ENCODE data around the gene PCSK4. TPM values are rescaled to one million over a fixed set of nuclear protein-coding genes. Genes with fewer than 3 reads are reported as not detected.
A peak's percentile ranks its signal among the peaks of the same experiment; 100 is the strongest.

Gene PCSK4
- total and polyA plus RNA-seq, 9 of the 15 experiments (the other 6 are each of a cell fraction or from before 2014, with no cell fraction given) = 0.01 to 9.1 (median 2.1) TPM; not detected in 1

DNA sequence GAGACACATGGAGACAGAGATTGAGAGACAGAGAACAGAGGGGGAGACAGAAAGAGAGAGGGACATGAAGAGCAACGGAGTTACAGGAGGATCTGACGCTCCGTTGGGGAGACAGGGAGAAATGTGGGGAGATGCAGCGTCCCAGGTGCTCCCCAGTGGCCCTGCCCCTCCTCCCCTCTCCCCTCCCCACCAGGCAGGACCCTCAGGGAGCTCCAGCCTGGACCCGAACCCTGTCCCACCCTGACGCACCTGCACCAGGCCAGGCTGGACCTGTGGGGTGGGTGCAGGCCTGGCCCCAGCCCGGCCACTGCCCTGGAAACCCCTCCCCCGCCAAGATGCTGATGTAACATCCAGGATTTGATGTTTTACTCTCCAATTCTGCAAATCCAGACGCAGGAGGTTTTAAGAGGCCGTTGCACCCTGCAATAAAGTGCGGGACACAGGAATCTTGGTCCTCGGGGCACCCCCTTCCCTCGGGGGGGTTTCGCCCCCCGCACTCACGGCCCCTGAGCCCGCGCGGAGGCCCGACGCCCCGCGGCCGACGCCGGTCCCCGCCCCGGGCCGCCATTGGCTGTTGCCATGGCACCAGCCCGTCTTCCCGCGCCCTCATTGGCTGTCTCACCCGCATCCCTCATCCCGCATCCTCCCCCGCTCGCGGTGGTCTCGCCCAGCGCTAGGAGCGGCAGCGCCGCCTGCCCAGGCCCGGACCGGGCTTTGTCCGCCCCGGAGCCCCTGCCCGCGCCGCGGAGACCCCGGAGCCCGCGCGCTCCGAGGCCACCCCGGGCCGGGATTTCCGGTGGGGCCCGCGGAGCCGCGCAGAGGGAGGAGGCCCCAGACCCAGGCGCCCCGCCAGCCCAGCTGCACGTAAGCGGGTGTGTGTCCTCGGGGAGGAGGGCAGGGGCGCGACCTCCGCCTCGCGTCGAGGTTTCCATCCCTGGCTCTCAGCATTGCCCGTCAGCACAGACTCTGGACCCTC is 40.4 kb downstream of the PCSK4 start, which contains the start of gene APC2 (continued):
- TF ChIP-seq CXXC5 (CRISPR knock-in tag; IDR thresholded peaks at IDR 0.05) = peak; percentile 74
- TF ChIP-seq ZNF57 (CRISPR knock-in tag; IDR thresholded peaks at IDR 0.05) = no peak
- TF ChIP-seq HSF4 (CRISPR knock-in tag; IDR thresholded peaks at IDR 0.05; ENCODE audit: borderline replicate concordance) = no peak
- TF ChIP-seq NEUROD1 (IDR thresholded peaks at IDR 0.05; ENCODE audit: borderline replicate concordance, low read depth, low read length, partially characterized antibody) = peak; percentile 63
- peak; percentile 81; the same call in 1 of the 2 replicates for TF ChIP-seq RFX1 (IDR thresholded peaks at IDR 0.05)
- no peak for TF ChIP-seq ZNF717 (CRISPR knock-in tag; IDR thresholded peaks at IDR 0.05)
- peak; percentile 23 for TF ChIP-seq ASH1L (IDR thresholded peaks at IDR 0.05; ENCODE audit: borderline replicate concordance, low read depth, partially characterized antibody)
- TF ChIP-seq L3MBTL2 (IDR thresholded peaks at IDR 0.05) = peak; percentile 18; the same call in 1 of the 2 replicates
- no peak for TF ChIP-seq FOXM1 (IDR thresholded peaks at IDR 0.05; ENCODE audit: low read depth)
- 0 out of 2 replicates have a peak, but pooled peaks have one; percentile 7 for TF ChIP-seq FOXM1 (CRISPR knock-in tag; IDR thresholded peaks at IDR 0.05; ENCODE audit: low read depth)
- TF ChIP-seq, protein P1, sequence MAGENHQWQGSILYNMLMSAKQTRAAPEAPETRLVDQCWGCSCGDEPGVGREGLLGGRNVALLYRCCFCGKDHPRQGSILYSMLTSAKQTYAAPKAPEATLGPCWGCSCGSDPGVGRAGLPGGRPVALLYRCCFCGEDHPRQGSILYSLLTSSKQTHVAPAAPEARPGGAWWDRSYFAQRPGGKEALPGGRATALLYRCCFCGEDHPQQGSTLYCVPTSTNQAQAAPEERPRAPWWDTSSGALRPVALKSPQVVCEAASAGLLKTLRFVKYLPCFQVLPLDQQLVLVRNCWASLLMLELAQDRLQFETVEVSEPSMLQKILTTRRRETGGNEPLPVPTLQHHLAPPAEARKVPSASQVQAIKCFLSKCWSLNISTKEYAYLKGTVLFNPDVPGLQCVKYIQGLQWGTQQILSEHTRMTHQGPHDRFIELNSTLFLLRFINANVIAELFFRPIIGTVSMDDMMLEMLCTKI (IDR thresholded peaks at IDR 0.05; ENCODE audit: partially characterized antibody) = no peak
- TF ChIP-seq ZBTB7A (IDR thresholded peaks at IDR 0.05; ENCODE audit: borderline replicate concordance, control insufficient read depth, low read depth, low read length) = peak; percentile 59; the same call in 1 of the 2 replicates
- no peak for TF ChIP-seq ZNF212 (CRISPR knock-in tag; IDR thresholded peaks at IDR 0.05)
- peak in 1 of 2 experiments; percentile 24; a peak in 1 of 4 replicates for TF ChIP-seq HDAC1 (IDR thresholded peaks at IDR 0.05)
- TF ChIP-seq ATF7 (IDR thresholded peaks at IDR 0.05) = peak; percentile 54
- TF ChIP-seq CEBPG (CRISPR knock-in tag; IDR thresholded peaks at IDR 0.05) = peak; percentile 82; the same call in 1 of the 2 replicates
- TF ChIP-seq CEBPG (tag; conservative IDR thresholded peaks at IDR 0.05 in 1 of 2, IDR thresholded peaks at IDR 0.05 in 1 of 2) = peak in 1 of 2 experiments; percentile 61; a peak in 2 of 4 replicates
- TF ChIP-seq MXI1 (IDR thresholded peaks at IDR 0.05; ENCODE audit: low read depth, low read length) = 0 out of 2 replicates have a peak, but pooled peaks have one; percentile 44
- TF ChIP-seq POLR2G (IDR thresholded peaks at IDR 0.05; ENCODE audit: low read depth, low read length) = peak; percentile 37; the same call in 1 of the 2 replicates
- TF ChIP-seq HDAC6 (IDR thresholded peaks at IDR 0.05; ENCODE audit: low read depth, low read length) = no peak
- TF ChIP-seq MAZ (CRISPR knock-in tag; conservative IDR thresholded peaks at IDR 0.05 in 1 of 2, IDR thresholded peaks at IDR 0.05 in 1 of 2) = no peak
- peak; percentile 71 for TF ChIP-seq ATF3 (IDR thresholded peaks at IDR 0.05)
- no peak for TF ChIP-seq ATF3 (CRISPR knock-in tag; conservative IDR thresholded peaks at IDR 0.05)
- TF ChIP-seq ZNF263 (CRISPR knock-in tag; IDR thresholded peaks at IDR 0.05; ENCODE audit: borderline replicate concordance) = peak; percentile 86
- TF ChIP-seq KDM1A (IDR thresholded peaks at IDR 0.05) = peak; percentile 76 to 87
- 0 out of 2 replicates have a peak, but pooled peaks have one; percentile 13 for TF ChIP-seq CHD2 (IDR thresholded peaks at IDR 0.05; ENCODE audit: low read depth, low read length)
